SK-N-SH treated with all-trans-retinoic acid at 6 μM for 48 hours (cell line): ENCODE measurements around the gene SMG5.

Experiments
- BACH2 ChIP-seq: fragments of 250-450 bp; sonication (Bioruptor Pico); IDR thresholded peaks from 2 replicates; pipeline ENCODE4 v1.9.0; 2021; ENCODE audit warnings: mild to moderate bottlenecking, borderline replicate concordance
- CSRNP3 ChIP-seq: fragments of 250-450 bp; sonication (Bioruptor Pico); IDR thresholded peaks from 2 replicates; pipeline ENCODE4 v1.5.1; 2021; ENCODE audit warnings: mild to moderate bottlenecking, moderate library complexity
- TF ChIP-seq, protein P1 (sequence below): fragments of 250-450 bp; sonication (Bioruptor Pico); IDR thresholded peaks from 2 replicates; pipeline ENCODE4 v1.5.0; 2020; ENCODE audit warnings: mild to moderate bottlenecking, moderate library complexity
- TF ChIP-seq, protein P2 (sequence below): fragments of 250-450 bp; sonication (Bioruptor Pico); IDR thresholded peaks from 2 replicates; pipeline ENCODE4 v1.8.0; 2020; ENCODE audit warnings: mild to moderate bottlenecking, moderate library complexity, borderline replicate concordance

GRCh38 chr1:156281693-156282478, 739 bp downstream of the SMG5 start:
- TF ChIP-seq, protein P1, sequence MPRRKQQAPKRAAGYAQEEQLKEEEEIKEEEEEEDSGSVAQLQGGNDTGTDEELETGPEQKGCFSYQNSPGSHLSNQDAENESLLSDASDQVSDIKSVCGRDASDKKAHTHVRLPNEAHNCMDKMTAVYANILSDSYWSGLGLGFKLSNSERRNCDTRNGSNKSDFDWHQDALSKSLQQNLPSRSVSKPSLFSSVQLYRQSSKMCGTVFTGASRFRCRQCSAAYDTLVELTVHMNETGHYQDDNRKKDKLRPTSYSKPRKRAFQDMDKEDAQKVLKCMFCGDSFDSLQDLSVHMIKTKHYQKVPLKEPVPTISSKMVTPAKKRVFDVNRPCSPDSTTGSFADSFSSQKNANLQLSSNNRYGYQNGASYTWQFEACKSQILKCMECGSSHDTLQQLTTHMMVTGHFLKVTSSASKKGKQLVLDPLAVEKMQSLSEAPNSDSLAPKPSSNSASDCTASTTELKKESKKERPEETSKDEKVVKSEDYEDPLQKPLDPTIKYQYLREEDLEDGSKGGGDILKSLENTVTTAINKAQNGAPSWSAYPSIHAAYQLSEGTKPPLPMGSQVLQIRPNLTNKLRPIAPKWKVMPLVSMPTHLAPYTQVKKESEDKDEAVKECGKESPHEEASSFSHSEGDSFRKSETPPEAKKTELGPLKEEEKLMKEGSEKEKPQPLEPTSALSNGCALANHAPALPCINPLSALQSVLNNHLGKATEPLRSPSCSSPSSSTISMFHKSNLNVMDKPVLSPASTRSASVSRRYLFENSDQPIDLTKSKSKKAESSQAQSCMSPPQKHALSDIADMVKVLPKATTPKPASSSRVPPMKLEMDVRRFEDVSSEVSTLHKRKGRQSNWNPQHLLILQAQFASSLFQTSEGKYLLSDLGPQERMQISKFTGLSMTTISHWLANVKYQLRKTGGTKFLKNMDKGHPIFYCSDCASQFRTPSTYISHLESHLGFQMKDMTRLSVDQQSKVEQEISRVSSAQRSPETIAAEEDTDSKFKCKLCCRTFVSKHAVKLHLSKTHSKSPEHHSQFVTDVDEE, result no peak
- TF ChIP-seq, protein P2, sequence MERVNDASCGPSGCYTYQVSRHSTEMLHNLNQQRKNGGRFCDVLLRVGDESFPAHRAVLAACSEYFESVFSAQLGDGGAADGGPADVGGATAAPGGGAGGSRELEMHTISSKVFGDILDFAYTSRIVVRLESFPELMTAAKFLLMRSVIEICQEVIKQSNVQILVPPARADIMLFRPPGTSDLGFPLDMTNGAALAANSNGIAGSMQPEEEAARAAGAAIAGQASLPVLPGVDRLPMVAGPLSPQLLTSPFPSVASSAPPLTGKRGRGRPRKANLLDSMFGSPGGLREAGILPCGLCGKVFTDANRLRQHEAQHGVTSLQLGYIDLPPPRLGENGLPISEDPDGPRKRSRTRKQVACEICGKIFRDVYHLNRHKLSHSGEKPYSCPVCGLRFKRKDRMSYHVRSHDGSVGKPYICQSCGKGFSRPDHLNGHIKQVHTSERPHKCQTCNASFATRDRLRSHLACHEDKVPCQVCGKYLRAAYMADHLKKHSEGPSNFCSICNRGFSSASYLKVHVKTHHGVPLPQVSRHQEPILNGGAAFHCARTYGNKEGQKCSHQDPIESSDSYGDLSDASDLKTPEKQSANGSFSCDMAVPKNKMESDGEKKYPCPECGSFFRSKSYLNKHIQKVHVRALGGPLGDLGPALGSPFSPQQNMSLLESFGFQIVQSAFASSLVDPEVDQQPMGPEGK (CRISPR knock-in tag), result no peak
- TF ChIP-seq BACH2 (CRISPR knock-in tag) (no peak), CSRNP3 (CRISPR knock-in tag) (no peak)
